SK-N-SH treated with all-trans-retinoic acid at 6 μM for 48 hours (cell line): ENCODE results near the gene FIGNL2.

ENCODE experiments used
- ATAC-seq: fragments of 200-7000 bp; cut with Tn5 transposase; 3 replicates; pipeline ENCODE4 v1.9.1; 2020; ENCODE audit warnings: mild to moderate bottlenecking, moderate library complexity
- ARNTL ChIP-seq: fragments of 450-650 bp; formaldehyde crosslinking; IDR thresholded peaks from 2 replicates; pipeline ENCODE4 v1.5.0; 2020; ENCODE audit warnings: low read depth, mild to moderate bottlenecking, moderate library complexity, borderline replicate concordance
- BACH2 ChIP-seq: fragments of 250-450 bp; sonication (Bioruptor Pico); IDR thresholded peaks from 2 replicates; pipeline ENCODE4 v1.9.0; 2021; ENCODE audit warnings: mild to moderate bottlenecking, borderline replicate concordance
- CREB5 ChIP-seq: fragments of 250-450 bp; sonication (Bioruptor Pico); IDR thresholded peaks from 2 replicates; pipeline ENCODE4 v1.5.1; 2020; ENCODE audit warnings: low read depth, mild to moderate bottlenecking, moderate library complexity
- CSDC2 ChIP-seq: fragments of 250-450 bp; sonication (Bioruptor Pico); IDR thresholded peaks from 2 replicates; pipeline ENCODE4 v1.5.0; 2020; ENCODE audit warnings: mild to moderate bottlenecking, moderate library complexity
- ESRRG ChIP-seq: fragments of 250-450 bp; sonication (Bioruptor Pico); IDR thresholded peaks from 2 replicates; pipeline ENCODE4 v1.6.1; 2021; ENCODE audit warnings: mild to moderate bottlenecking
- GLIS3 ChIP-seq: fragments of 250-450 bp; sonication (Bioruptor Pico); IDR thresholded peaks from 2 replicates; pipeline ENCODE4 v1.5.0; 2020; ENCODE audit warnings: mild to moderate bottlenecking, moderate library complexity
- ISL1 ChIP-seq: fragments of 250-450 bp; sonication (Bioruptor Pico); IDR thresholded peaks from 2 replicates; pipeline ENCODE4 v2.1.2; 2022; ENCODE audit warnings: mild to moderate bottlenecking, moderate library complexity
- OSR1 ChIP-seq: fragments of 250-450 bp; sonication (Bioruptor Pico); IDR thresholded peaks from 2 replicates; pipeline ENCODE4 v1.8.0; 2022; ENCODE audit warnings: moderate library complexity, mild to moderate bottlenecking, inconsistent platforms
- PATZ1 ChIP-seq: fragments of 250-450 bp; sonication (Bioruptor Pico); IDR thresholded peaks from 2 replicates; pipeline ENCODE4 v1.8.0; 2020; ENCODE audit warnings: mild to moderate bottlenecking, moderate library complexity, borderline replicate concordance
- PPARA ChIP-seq: fragments of 250-450 bp; sonication (Bioruptor Pico); IDR thresholded peaks from 2 replicates; pipeline ENCODE4 v1.5.0; 2020; ENCODE audit warnings: mild to moderate bottlenecking, borderline replicate concordance
- RARB ChIP-seq: fragments of 250-450 bp; sonication (Bioruptor Pico); IDR thresholded peaks from 2 replicates; pipeline ENCODE4 v1.8.0; 2021; ENCODE audit warnings: mild to moderate bottlenecking, moderate library complexity
- SNAI2 ChIP-seq: fragments of 250-450 bp; sonication (Bioruptor Pico); IDR thresholded peaks from 2 replicates; pipeline ENCODE4 v1.5.0; 2020; ENCODE audit warnings: mild to moderate bottlenecking, moderate library complexity
- TCF4 ChIP-seq: fragments of 250-450 bp; sonication (Bioruptor Pico); IDR thresholded peaks from 2 replicates; pipeline ENCODE4 v1.8.0; 2021; ENCODE audit warnings: mild to moderate bottlenecking, moderate library complexity, borderline replicate concordance
- TOX ChIP-seq: fragments of 250-450 bp; sonication (Bioruptor Pico); IDR thresholded peaks from 2 replicates; pipeline ENCODE4 v1.8.0; 2021; ENCODE audit warnings: mild to moderate bottlenecking, moderate library complexity, borderline replicate concordance
- TSHZ2 ChIP-seq: fragments of 250-450 bp; sonication (Bioruptor Pico); IDR thresholded peaks from 2 replicates; pipeline ENCODE4 v1.5.0; 2020; ENCODE audit warnings: mild to moderate bottlenecking, moderate library complexity
- ZC3H10 ChIP-seq: fragments of 250-450 bp; sonication (Bioruptor Pico); IDR thresholded peaks from 2 replicates; pipeline ENCODE4 v1.5.1; 2021; ENCODE audit warnings: mild to moderate bottlenecking, moderate library complexity
- ZFP3 ChIP-seq: fragments of 250-450 bp; sonication (Bioruptor Pico); IDR thresholded peaks from 2 replicates; pipeline ENCODE4 v1.5.0; 2020; ENCODE audit warnings: mild to moderate bottlenecking, moderate library complexity
- ZFP30 ChIP-seq: fragments of 450-650 bp; formaldehyde crosslinking; IDR thresholded peaks from 2 replicates; pipeline ENCODE4 v1.5.0; 2022; ENCODE audit warnings: mild to moderate bottlenecking, moderate library complexity
- ZNF565 ChIP-seq: fragments of 450-650 bp; formaldehyde crosslinking; conservative IDR thresholded peaks from 2 replicates; pipeline ENCODE4 v1.5.0; 2020; ENCODE audit warnings: low read depth, mild to moderate bottlenecking, moderate library complexity
- ZNF70 ChIP-seq: fragments of 450-650 bp; formaldehyde crosslinking; IDR thresholded peaks from 2 replicates; pipeline ENCODE4 v1.5.0; 2020; ENCODE audit warnings: mild to moderate bottlenecking, moderate library complexity
- ZNF8 ChIP-seq: fragments of 450-650 bp; formaldehyde crosslinking; IDR thresholded peaks from 2 replicates; pipeline ENCODE4 v1.5.0; 2020; ENCODE audit warnings: mild to moderate bottlenecking, moderate library complexity
- TF ChIP-seq, protein P1 (sequence below): fragments of 250-450 bp; sonication (Bioruptor Pico); IDR thresholded peaks from 2 replicates; pipeline ENCODE4 v1.8.0; 2021; ENCODE audit warnings: low read depth, mild to moderate bottlenecking, moderate library complexity, borderline replicate concordance

FIGNL2 gene

GRCh38 chr12:51872689-51872981, 24.1 kb upstream of the FIGNL2 start:
- TF ChIP-seq ZC3H10 (no peak), TCF4 (CRISPR knock-in tag) (no peak), RARB (CRISPR knock-in tag) (no peak), ZNF565 (no peak), OSR1 (no peak), ZFP30 (CRISPR knock-in tag) (no peak), BACH2 (CRISPR knock-in tag) (no peak), TSHZ2 (CRISPR knock-in tag) (no peak), ARNTL (CRISPR knock-in tag) (no peak), PATZ1 (CRISPR knock-in tag) (no peak), PPARA (CRISPR knock-in tag) (no peak), ZFP3 (CRISPR knock-in tag) (no peak), SNAI2 (CRISPR knock-in tag) (no peak), CREB5 (no peak)
- ATAC-seq: no peak

- no peak for TF ChIP-seq CSDC2 (CRISPR knock-in tag)
- no peak for TF ChIP-seq TCF4 (CRISPR knock-in tag)
- no peak for TF ChIP-seq BACH2 (CRISPR knock-in tag)
- TF ChIP-seq ZNF70 (CRISPR knock-in tag): no peak
- TF ChIP-seq PPARA (CRISPR knock-in tag): no peak
- TF ChIP-seq ZFP30 (CRISPR knock-in tag): no peak
- no peak for TF ChIP-seq ISL1
- no peak for TF ChIP-seq OSR1
- TF ChIP-seq, protein P1, sequence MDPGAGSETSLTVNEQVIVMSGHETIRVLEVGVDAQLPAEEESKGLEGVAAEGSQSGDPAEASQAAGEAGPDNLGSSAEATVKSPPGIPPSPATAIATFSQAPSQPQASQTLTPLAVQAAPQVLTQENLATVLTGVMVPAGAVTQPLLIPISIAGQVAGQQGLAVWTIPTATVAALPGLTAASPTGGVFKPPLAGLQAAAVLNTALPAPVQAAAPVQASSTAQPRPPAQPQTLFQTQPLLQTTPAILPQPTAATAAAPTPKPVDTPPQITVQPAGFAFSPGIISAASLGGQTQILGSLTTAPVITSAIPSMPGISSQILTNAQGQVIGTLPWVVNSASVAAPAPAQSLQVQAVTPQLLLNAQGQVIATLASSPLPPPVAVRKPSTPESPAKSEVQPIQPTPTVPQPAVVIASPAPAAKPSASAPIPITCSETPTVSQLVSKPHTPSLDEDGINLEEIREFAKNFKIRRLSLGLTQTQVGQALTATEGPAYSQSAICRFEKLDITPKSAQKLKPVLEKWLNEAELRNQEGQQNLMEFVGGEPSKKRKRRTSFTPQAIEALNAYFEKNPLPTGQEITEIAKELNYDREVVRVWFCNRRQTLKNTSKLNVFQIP (CRISPR knock-in tag): no peak
Observed at GRCh38 chr12:51871918-51872688, 23.6 kb upstream of the FIGNL2 start.

GRCh38 chr12:51871126-51871525, 22.6 kb upstream of the FIGNL2 start:
- ATAC-seq: no peak
- TF ChIP-seq RARB (CRISPR knock-in tag) (no peak), ISL1 (no peak), SNAI2 (CRISPR knock-in tag) (no peak), ESRRG (no peak), ARNTL (CRISPR knock-in tag) (no peak), ZFP3 (CRISPR knock-in tag) (no peak), TCF4 (CRISPR knock-in tag) (no peak), TSHZ2 (CRISPR knock-in tag) (no peak), ZNF8 (CRISPR knock-in tag) (no peak), CSDC2 (CRISPR knock-in tag) (no peak), GLIS3 (CRISPR knock-in tag) (no peak), TOX (CRISPR knock-in tag) (no peak)
- TF ChIP-seq, all 23 proteins: peak for 0

More at GRCh38 chr12:51871918-51872688, 23.6 kb upstream of the FIGNL2 start:
- ATAC-seq: no peak
